Measurements from ENCODE around the gene BST1.

The BST1 gene

DNA sequence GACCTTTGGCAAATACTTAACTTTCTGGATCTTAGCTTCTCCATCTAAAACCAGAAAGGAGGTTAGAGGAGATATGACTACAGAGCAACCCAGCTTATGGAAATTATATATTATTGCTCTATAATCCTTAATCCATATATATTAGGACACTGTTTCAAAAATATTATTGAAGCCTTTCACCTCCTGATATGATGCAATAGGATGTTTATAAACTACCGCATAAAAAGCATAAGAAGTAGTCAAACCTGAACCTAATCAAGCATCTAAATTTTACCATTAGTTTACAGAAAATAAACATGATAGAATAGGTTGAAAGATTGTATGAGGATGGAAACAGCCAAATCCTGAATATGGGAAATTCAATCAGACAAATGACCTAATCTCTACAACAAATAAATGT, 26.8 kb upstream of the BST1 start:
- no peak for DNase-seq (ENCODE audit: low read depth)

DNA sequence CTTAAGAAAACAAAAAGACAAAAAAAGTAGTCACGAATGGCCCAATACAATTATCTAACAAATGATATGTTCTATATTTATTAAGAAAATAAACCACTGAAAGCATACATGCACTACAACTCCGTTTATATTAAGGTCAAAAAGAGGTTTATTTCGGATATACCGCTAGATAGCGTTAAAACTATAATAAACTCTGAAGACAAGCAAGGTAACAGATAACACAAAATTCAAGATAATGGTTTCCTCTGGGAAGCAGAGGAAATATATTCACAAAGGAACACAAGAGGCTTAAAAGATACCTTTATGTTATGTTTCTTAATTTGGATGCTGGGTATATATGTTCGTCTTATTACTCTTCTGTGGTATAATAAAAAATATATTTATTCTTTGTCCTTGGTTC, 26.0 kb upstream of the BST1 start:
- no peak for DNase-seq (ENCODE audit: low read depth)

DNA sequence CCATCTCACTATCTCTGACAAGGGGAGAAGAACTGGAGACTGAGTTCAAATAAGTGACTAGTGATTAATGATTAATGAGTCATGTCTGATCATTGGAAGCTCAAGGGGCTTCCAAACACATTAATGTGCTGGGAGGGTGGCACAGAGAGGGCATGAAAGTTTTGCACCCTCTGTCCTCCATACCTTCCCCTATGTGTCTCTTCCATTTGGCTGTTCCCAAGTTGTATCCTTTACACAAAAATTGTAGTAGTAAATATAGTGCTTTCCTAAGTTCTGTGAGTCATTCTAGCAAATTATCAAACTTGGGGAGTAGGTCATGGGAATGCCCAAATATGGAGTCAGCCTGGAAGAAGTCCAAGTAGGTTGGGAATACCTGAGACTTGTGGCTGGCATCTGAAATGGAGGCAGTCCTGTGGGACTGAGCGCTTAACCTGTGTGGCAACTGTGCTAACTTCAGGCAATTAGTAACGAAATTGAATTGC, 25.3 kb upstream of the BST1 start:
- DNase-seq (ENCODE audit: low read depth), result peak; percentile 78

DNA sequence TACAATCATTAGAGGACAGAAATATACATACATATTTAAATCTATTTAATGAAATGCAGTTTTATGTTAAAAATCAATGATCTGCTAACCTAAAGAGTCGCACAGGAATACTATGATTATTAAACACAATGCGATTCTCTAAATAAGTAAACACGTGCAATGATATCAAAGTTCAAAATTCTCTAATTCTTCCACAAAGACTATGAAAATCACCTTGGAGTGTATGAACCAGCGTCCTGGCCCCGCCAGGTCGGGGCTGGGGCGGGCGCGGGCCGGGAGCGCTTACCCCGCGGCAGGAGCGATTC, 21.8 kb upstream of the BST1 start:
- no peak for DNase-seq (ENCODE audit: low read depth)

DNA sequence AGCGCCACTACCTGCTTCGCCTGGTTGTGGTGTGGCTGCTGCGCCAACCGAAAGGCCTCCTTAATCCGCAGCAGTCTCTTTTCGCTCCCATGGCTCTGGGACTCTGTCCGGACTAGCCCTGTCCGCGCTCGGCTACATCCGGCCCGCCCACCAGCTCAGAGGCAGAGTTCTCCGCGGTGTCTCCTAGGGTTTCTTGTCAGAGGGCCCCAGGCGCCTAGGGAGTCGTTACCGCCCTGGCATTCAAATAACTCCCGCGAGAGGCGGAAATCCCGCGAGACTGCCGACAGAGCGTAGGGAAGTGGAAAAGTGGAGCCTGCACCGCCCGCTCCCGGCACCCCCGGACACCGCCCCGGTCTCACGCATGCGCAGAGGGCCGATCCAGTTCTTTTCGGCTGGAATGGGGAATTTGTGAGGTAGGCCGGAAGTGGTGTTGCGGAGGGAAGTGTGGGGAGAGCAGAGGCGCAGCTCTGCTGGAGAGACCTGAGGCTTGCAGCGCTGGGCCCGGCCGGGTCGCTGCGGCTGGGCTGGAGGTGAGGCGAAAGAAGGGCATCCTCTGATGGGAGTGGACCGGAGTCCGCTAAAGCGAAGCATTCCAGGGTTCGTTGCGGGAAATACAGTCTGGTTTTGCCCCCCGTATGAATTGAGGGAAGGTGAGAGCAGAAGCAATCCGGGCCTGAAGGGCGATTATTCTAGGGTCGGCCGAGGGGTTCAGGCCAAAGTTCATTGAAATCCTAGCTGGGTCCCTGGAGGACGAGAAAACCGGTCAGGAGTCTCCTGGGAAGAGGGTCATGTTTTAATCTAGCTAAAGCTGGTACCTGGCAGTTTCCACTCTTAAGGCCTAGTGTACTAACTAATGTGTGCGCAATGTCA, 21.3 kb upstream of the BST1 start, which contains the start of gene FAM200B:
FAM200B (plus strand) TSS at position 456 of the 870 bp plus-strand sequence. CDS start 5,151 bp downstream, outside the sequence.
- peak; percentile 96 for DNase-seq (ENCODE audit: low read depth)

DNA sequence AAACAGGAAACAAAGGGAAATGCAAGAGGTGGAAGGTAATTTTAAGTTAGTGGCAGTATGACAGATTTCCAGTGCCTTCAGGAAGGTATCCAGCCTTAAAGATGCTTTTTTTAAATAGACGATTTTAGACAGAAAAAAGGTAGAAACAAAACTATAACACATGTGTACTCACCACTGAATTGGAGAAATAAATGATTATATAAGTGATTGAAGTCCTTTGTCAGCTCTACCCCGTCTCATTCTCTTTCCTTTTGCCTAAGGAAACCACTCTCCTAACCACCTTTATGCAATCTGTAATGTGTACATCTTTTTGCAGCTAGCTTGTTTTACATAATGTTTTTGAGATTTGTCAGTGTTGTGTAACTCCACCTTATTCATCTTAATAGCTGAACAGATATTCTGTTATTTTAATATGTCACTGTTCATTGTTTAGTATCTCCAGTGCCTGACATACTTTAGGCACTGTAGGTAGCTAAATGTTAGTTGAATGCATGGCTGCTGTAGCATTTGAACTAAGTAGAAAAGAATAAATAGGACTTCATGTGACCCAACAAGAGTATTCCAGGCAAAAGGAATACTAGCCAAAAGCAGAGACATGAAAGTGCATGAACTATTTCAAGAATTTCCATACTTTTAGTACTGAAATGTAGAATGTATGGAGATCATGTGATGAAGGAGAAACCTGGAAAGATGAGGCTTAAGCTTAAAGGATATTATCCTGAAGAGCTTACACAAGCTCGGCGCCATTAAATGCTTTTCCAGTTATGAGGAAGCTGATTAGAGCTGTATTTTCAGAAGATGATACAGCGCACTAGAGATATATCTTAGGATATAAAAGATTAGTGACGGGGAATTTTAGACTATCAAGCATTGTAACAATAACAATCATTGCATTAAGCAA, 20.4 kb upstream of the BST1 start:
- DNase-seq (ENCODE audit: low read depth), result peak; percentile 70

DNA sequence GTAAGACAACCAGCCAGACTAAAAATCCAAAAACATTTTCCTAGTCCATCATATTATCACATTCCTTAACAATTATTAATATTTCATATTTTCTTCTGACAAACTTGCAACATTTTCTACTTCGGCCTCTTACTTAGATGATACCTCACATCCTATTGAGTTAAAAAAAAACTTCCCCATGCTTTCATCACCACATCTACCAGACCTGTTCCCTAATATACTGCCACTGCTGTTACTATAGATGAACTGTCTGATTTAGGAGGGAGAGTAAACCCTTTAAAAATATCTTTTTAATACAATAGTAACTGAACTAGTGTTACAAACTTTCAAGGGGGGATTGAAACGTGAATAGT, 19.7 kb upstream of the BST1 start:
- peak; percentile 53 for DNase-seq (ENCODE audit: low read depth)

DNA sequence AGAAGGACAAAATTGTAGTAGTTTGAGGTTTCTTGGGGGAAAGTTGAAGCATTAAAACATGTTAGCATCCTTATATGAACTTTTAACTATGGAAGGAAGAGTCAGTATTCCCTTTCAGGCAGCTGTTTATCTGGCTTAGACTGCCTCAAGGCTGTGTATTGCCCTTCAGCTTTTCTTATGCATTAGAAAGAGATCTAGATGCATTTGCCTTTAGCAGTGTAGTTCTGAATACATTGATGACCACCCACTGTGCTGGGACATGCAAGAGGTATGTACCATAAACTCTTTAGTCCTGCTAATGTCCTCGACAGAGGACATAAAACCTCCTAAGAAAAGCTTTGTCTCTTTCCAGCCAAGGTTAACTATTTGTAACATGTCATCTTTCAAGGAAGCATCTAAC, 18.4 kb upstream of the BST1 start:
- no peak for DNase-seq (ENCODE audit: low read depth)

DNA sequence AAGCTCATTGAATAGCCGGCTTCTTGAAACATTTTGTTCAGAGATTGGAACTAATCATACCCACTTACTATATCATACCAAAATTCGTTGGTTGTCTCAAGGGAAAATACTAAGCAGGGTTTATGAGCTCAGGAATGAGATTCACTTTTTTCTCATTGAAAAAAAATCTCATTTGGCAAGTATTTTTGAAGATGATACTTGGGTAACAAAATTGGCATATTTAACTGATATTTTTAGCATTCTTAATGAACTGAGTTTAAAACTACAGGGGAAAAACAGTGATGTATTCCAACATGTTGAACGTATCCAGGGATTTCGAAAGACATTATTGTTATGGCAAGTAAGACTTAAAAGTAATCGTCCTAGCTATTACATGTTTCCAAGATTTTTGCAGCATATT, 14.8 kb upstream of the BST1 start:
- DNase-seq (ENCODE audit: low read depth), result no peak

DNA sequence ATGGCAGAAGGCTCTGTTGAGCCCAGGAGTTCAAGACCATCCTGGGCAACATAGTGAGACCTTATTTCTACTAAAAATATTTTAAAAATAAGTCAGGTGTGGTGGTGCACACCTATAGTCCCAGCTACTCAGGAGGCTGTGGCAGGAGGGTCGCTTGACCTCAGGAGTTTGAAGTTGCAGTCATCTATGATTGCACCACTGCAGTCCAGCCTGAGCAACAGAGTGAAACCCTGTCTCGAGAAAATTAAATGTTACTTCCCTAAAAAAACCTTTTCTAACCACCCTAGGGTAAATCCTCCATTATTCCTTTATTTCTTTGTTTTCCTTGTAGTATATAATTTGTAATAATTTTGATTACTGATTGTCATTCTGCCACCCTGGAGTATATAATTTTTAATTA, 13.3 kb upstream of the BST1 start:
- peak; percentile 61 for DNase-seq (ENCODE audit: low read depth)

DNA sequence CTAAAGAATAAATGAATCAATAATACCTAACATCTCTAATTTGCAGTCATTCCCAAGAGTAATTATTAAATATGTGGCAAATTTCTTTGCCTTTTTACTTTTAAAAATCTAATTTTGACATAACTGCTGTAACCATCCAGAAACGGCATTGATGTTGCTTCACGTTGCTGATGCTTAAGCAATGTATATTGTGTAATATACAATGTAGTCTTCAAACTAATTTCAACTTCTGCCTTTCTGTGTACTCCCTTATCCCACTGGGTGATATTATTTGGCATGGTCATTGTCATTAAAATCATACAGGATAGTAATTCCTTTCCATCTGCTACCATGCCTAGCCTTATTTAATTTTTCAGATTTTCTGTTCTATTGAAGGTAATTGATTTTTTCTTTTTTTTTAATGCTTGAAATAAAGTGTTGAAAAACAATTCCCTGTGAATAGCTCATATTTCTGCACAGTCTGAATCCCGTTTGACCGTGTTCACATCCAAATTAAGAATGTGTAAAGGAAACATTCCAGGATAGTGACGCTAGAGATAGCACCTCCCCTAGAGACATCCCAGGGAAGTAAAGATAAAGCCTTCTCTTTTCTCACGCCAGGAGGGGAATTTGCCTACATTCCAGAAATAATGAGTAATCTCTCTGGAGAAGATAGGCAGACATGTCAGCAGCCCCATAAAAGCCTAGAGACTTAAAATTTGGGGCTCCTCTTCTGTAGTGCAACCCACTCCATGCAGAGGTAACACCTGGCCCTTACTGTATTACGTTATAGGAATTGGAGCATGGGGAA, 12.7 kb upstream of the BST1 start:
- DNase-seq (ENCODE audit: low read depth), result peak; percentile 95

DNA sequence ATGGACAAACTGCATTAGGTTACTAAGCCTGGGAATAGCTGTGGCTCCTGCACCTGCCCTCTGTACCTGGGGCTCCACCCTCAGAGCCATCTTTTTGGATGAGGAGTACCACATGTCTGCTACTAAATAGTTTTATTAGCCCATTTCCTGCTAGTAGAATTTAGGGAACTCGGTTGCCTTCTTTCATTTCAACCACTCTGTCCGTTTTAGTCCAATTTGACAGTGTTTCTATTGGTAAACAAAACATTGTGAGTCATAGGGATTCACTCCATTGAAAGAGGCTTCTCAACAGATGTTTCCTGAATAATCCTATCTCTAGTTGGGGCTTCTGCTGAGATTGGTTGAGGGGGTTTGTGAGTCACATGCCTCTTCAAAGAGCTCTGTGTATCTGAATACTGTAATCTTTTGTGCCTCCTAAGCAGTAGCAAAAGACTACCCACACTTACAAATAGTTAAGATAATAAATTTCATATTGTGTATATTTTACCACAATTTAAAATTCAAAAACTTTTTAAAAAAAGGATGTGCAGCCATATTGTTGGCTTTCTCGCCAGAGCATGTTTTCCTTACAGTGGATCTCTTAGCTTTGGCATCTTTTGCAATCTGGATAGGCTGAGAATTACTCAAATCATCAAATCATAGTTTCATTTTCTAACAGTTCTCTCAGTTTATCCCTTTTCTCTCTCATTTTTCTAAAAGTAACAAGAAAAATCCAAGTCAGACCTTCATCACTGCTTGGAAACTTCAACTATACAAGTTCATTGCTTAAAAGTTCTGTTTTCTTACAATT, 11.3 kb upstream of the BST1 start:
- peak; percentile 88 for DNase-seq (ENCODE audit: low read depth)

DNA sequence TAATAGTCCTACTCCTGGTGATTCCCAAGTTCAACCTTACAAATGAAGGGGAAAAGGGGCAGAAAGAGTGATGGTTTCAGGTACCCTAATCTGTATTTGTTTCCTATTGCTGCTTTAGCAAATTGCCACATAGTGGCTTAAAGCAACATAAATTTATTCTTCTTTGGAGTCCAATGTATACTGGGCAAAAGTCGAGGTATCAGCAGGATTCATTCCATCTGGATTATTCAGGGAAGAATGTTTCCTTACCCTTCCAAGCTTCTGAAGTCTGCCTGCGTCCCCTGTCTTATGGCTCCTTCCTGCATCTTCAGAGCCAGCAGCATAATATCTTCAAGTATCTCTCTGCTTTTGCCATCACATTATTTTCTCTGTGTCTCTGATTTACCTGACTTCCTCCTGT, 10.3 kb upstream of the BST1 start:
- no peak for DNase-seq (ENCODE audit: low read depth)

DNA sequence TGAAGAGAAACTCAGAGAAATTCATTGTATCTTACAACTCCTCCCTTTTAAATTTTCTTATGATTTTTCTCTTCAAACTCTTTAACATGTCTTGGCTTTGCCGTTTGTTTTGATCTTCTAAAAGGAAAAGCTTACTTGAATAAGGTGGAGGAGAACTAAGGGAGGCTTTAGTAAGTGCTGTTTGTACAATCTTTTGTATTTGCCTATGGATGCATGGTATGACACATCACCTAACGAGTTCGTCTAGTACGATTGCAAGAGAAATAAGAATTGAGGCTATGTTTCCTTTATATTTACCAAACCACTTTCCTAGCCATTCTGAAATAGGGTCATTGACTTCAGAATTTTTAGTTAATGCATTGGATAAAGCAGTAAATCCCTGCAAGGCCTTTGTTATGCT, 8.4 kb upstream of the BST1 start:
- no peak for DNase-seq (ENCODE audit: low read depth)

DNA sequence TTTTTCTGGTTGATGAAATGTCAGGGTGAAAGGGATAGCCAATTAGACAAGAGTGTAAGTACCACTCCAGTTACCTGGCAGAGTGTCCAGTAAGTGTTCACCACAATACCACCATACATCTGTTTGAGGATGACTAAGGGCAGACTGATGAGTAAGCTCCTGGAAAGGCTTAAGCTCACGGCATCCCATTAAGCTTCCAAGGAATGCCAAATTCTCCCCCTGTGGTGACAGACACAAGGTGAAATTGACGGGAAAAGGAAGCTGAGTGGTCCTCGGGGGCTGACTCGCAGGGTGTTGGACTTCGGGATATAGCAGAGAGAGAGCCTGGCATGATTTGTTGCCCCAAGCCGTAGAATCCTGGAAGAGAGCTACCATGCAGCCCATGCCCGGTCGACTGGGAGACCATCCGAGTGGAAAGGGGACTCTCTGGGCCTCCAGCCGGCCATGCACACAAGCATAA, 7.6 kb upstream of the BST1 start:
- DNase-seq (ENCODE audit: low read depth), result peak; percentile 97

DNA sequence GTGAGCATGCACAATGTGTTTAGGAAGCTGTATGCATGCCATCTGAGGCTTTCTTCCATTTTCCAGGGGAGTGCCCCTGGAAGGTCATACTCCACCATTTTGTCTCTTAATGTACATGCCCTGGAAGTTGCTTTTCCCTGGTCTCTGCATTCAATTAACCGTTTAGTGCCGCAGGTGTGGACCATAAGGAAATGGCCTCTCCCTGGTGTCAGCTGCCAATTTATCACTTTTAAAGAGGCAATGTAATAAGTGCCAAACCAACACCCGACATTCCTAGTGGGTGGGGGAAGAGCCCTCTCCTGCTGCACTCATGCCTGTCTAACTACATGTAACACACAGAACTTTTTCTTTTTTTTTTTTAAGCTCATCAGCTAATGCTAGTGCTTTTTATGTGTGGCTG, 7.1 kb upstream of the BST1 start:
- DNase-seq (ENCODE audit: low read depth), result no peak

DNA sequence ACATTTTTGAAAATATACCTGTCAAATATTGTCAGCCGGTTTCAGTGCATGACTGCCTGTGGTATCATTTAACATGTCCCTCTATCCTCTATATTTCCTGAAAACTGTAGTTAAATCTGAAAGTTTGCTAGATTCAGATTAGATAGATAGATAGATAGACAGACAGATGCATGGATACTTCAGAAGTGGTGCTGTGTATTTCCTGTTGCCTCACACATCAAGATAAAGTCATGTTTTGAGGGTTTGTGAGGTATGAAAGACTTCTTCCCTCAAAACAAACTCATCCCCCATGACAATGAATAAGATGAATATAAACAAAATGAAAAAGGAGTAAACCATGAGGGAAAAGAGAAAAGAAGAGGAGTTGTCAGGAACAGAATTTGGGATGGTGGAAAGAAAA, 6.0 kb upstream of the BST1 start:
- peak; percentile 46 for DNase-seq (ENCODE audit: low read depth)

DNA sequence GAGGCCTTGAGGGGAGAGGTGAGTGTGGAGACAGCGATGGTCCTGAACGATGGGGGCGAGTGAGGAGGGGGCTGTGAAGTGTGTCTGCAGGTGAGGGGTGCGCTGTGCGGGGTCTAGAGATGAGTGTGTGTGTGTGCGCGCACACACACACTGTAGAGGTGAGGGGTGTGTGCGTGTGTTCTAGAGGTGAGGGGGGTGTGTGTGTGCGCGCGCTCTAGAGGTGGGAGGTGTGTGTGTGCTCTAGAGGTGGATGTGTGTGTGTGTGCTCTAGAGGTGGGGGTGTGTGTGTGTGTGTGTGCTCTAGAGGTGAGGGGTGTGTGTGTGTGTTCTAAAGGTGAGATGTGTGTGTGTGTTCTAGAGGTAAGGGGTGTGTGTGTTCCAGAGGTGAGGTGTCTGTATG, 574 bp downstream of the BST1 start:
- DNase-seq (ENCODE audit: low read depth), result no peak

DNA sequence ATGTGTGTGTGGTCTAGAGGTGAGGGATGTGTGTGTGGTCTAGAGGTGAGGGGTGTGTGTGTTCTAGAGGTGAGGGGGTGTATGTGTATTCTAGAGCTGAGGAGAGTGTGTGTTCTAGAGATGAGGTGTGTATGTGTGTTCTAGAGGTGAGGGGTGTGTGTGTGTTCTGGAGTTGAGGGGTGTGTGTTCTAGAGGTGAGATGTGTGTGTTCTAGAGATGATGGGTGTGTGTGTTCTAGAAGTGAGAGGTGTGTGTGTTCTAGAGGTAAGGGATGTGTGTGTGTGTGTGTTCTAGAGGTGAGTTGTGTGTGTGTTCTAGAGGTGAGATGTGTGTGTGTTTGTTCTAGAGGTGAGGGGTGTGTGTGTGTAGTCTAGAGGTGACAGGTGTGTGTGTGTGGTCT, 1.3 kb downstream of the BST1 start:
- DNase-seq (ENCODE audit: low read depth), result no peak

DNA sequence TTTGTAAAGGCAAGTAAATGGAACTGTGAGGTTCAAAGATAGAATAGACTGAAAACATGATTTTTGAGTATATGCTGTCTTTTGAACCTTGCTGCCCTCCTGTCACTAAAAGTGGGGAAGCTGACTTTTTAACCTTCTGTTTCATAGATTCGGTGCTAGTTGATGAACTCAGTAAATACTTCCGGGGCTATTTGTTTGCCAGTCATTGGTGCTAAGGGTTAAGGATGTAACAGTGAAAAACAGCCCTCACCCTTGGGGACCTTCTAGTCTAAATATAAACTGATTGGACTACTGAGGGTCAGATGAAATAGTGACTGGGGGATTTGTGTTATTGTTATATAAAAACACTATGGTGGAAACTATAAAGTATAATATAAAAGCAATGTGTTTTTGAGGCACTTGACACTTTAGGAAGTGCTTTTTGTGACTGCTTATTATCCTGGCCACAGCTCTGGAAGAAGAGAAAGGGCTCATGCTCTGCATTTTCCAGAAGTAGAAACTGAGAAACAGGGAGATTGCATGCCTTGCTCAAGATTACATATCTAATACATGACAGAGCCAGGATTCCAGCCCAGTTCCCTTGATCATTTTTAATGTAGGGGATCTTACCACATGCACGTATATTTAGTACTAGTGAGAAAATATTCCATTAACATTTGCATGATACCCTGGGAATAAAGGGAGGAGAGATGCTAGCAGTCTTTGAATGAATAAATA, 3.9 kb downstream of the BST1 start:
- peak; percentile 37 for DNase-seq (ENCODE audit: low read depth)

DNA sequence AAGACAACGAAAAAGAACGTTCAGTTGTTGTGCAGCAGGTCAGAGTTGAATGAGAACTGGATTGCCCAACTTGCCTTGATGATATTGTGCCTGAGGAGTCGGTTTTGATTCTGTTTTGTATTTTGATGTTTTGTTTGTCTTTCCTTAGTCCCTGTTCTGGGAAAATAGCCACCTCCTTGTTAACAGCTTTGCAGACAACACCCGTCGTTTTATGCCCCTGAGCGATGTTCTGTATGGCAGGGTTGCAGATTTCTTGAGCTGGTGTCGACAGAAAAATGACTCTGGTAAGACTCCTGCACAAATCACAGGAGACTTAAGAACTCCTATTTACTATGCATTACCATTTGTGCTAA, 4.5 kb downstream of the BST1 start:
- DNase-seq (ENCODE audit: low read depth), result no peak
